K562 (cell line): ENCODE results near the gene ZC3H11A. TPM values are rescaled to one million over a fixed set of nuclear protein-coding genes. Genes with fewer than 3 reads are reported as not detected.

Experiments
- BMI1 ChIP-seq: fragments of 150-350 bp; IDR thresholded peaks from 2 replicates; pipeline ENCODE4 v1.6.1; 2014; ENCODE audit warnings: low read length
- CHD2 ChIP-seq: IDR thresholded peaks from 2 replicates; pipeline ENCODE4 v1.6.1; 2011; ENCODE audit warnings: low read depth, low read length
- CHD4 ChIP-seq: fragments of 200-600 bp; sonication (generic); IDR thresholded peaks from 3 replicates; pipeline ENCODE4 v1.6.1; 2012; ENCODE audit warnings: low read depth, mild to moderate bottlenecking, mixed read lengths, low read length, inconsistent platforms; ENCODE audit not compliant: insufficient read depth, insufficient replicate concordance, poor library complexity, severe bottlenecking
- FIP1L1 ChIP-seq: fragments of 200-400 bp; formaldehyde crosslinking; IDR thresholded peaks from 2 replicates; pipeline ENCODE4 v1.6.1; 2018; ENCODE audit warnings: mild to moderate bottlenecking, low read depth, low read length; ENCODE audit not compliant: poor library complexity, severe bottlenecking
- HEY1 ChIP-seq: fragments of 250-450 bp; sonication (Bioruptor Pico); IDR thresholded peaks from 2 replicates; pipeline ENCODE4 v1.5.0; 2020; ENCODE audit warnings: mild to moderate bottlenecking, moderate library complexity, borderline replicate concordance
- HNRNPUL1 ChIP-seq: fragments of 200-400 bp; formaldehyde crosslinking; IDR thresholded peaks from 2 replicates; pipeline ENCODE4 v1.6.1; 2017; ENCODE audit warnings: low read length
- MCM5 ChIP-seq: fragments of 450-650 bp; IDR thresholded peaks from 2 replicates; pipeline ENCODE4 v1.6.1; 2016; ENCODE audit warnings: low read depth
- NR1H2 ChIP-seq: sonication (generic); formaldehyde crosslinking; IDR thresholded peaks from 2 replicates; pipeline ENCODE4 v1.4.0; 2020; ENCODE audit warnings: mild to moderate bottlenecking, missing genetic modification reagents
- PHB2 ChIP-seq: fragments of 450-650 bp; IDR thresholded peaks from 2 replicates; pipeline ENCODE4 v1.6.1; 2017; ENCODE audit warnings: low read depth
- POLR3A ChIP-seq: IDR thresholded peaks from 2 replicates; pipeline ENCODE4 v1.6.1; 2011; ENCODE audit warnings: borderline replicate concordance, mild to moderate bottlenecking, moderate library complexity; ENCODE audit not compliant: insufficient read length, insufficient read depth; ENCODE audit errors: extremely low read depth
- SETDB1 ChIP-seq: IDR thresholded peaks from one replicate; pipeline ENCODE4 v1.6.1; 2012; ENCODE audit warnings: low read length, control low read depth, inconsistent platforms
- SREBF2 ChIP-seq: sonication (generic); formaldehyde crosslinking; IDR thresholded peaks from 2 replicates; pipeline ENCODE4 v1.4.0; 2020; ENCODE audit warnings: mild to moderate bottlenecking, missing genetic modification reagents
- TSC22D4 ChIP-seq: fragments of 450-650 bp; IDR thresholded peaks from 2 replicates; pipeline ENCODE4 v1.6.1; 2016; ENCODE audit warnings: missing genetic modification characterization, missing biosample characterization, control low read depth
- ZFP1 ChIP-seq: fragments of 450-650 bp; formaldehyde crosslinking; IDR thresholded peaks from 2 replicates; pipeline ENCODE4 v1.4.0; 2020; ENCODE audit warnings: mild to moderate bottlenecking, mixed read lengths
- ZFP30 ChIP-seq: fragments of 250-450 bp; sonication (Bioruptor Pico); IDR thresholded peaks from 2 replicates; pipeline ENCODE4 v1.8.0; 2022; ENCODE audit warnings: moderate library complexity, mild to moderate bottlenecking, inconsistent platforms, borderline replicate concordance
- ZNF232 ChIP-seq: sonication (generic); formaldehyde crosslinking; IDR thresholded peaks from 2 replicates; pipeline ENCODE4 v1.8.0; 2022; ENCODE audit warnings: mild to moderate bottlenecking, missing genetic modification reagents
- polyA plus RNA-seq, 8 experiments: library from polyadenylated mRNA; depleted of rRNA in 4 of 8; stranded (reverse) in 5 of 8; unstranded in 3 of 8; fragments of >200 nt; fragmentation: Nextera tagmentation in 2 of 8; fragmentation: Illumina TruSeq in 1 of 8; extraction: Ambion mirVana in 2 of 8; extraction: Trizol in 1 of 8; gene quantifications; 2 replicates each; pipeline versions ENCODE4 v1.2.1 to v1.2.3, GENCODE V29; 2011 to 2014; ENCODE audit warnings: inconsistent platforms in 1 of 8, missing spikeins in 1 of 8
- total RNA-seq, 7 experiments: library from RNA; depleted of rRNA in 6 of 7; stranded (reverse); fragments of >200 nt in 6 of 7; fragmentation: Illumina TruSeq in 2 of 7; extraction: Trizol in 2 of 7; gene quantifications; 2 replicates each; pipeline versions ENCODE4 v1.2.1 to v1.2.3, GENCODE V29; 2011 to 2021; ENCODE audit warnings: low replicate concordance in 1 of 7
- TF ChIP-seq, protein P1 (sequence below): fragments of 450-650 bp; IDR thresholded peaks from 2 replicates; pipeline ENCODE4 v1.6.1; 2016; ENCODE audit warnings: mild to moderate bottlenecking
- TF ChIP-seq, protein P2 (sequence below), 2 experiments: fragments of 150-350 bp in 1 of 2; IDR thresholded peaks; 2 replicates each; pipeline ENCODE4 v1.6.1; 2012 to 2016; ENCODE audit warnings: low read depth in 2 of 2, low read length in 2 of 2, mild to moderate bottlenecking in 1 of 2, moderate library complexity in 1 of 2
- TF ChIP-seq, protein P3 (sequence below): fragments of 450-650 bp; formaldehyde crosslinking; IDR thresholded peaks from 2 replicates; pipeline ENCODE4 v1.4.0; 2022; ENCODE audit warnings: missing genetic modification characterization
- TF ChIP-seq, protein P4 (sequence below): sonication (generic); IDR thresholded peaks from 2 replicates; pipeline ENCODE4 v1.6.1; 2016

Gene ZC3H11A
- total and polyA plus RNA-seq, 9 of the 15 experiments (the other 6 are each of a cell fraction or from before 2014, with no cell fraction given), result 34.2 to 137 (median 102) TPM

DNA sequence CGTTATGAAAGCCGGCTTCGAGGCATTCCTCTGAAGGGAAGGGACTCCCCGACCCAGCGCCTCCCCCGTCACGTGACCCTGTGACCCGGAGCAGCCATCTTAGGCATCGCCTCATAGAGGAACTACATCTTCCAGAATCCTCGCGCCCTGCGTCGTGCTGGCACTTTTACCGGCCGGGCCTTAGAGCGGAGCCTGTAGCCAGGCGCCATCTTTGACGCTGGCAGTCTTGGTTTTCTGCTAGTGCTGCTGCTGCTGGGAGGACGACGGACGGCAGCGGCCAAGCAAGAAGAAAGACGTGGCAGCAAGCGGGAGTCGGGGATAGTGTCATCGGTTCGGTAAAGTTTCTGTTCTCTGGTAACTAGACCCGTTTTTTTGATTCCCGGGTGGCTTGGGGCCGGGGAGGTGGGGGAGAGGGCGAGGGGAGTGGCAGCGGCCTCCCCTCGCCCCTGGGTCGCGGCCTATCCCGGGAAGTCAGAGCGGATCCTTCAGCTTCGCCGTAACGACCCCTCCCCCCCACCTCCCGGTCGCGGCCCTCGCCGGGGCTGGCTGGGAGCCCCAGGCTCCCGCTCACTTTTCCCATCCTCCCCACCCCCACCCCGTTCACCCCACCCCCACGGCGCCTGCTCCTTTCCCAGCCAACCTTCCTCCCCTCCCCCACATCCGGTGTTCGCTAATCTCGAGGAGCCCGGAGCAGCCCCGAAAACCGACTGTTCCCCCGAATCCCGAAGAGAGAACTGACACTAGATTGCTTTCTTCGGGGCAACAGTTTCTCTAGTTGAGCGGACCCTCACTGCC lies at the start of gene ZC3H11A, which contains the start of gene ZBED6 (continued):
- TF ChIP-seq HEY1 (CRISPR knock-in tag) (no peak), ZNF232 (CRISPR knock-in tag) (no peak), CHD4 (no peak), MCM5 (no peak), SREBF2 (CRISPR knock-in tag) (no peak), PHB2 (no peak), NR1H2 (CRISPR knock-in tag) (no peak), ZFP30 (CRISPR knock-in tag) (no peak), POLR3A (no peak), BMI1 (no peak), TSC22D4 (no peak), CHD2 (peak; percentile 81), ZFP1 (CRISPR knock-in tag) (no peak), SETDB1 (no peak), HNRNPUL1 (no peak), FIP1L1 (no peak)
- TF ChIP-seq, protein P1, sequence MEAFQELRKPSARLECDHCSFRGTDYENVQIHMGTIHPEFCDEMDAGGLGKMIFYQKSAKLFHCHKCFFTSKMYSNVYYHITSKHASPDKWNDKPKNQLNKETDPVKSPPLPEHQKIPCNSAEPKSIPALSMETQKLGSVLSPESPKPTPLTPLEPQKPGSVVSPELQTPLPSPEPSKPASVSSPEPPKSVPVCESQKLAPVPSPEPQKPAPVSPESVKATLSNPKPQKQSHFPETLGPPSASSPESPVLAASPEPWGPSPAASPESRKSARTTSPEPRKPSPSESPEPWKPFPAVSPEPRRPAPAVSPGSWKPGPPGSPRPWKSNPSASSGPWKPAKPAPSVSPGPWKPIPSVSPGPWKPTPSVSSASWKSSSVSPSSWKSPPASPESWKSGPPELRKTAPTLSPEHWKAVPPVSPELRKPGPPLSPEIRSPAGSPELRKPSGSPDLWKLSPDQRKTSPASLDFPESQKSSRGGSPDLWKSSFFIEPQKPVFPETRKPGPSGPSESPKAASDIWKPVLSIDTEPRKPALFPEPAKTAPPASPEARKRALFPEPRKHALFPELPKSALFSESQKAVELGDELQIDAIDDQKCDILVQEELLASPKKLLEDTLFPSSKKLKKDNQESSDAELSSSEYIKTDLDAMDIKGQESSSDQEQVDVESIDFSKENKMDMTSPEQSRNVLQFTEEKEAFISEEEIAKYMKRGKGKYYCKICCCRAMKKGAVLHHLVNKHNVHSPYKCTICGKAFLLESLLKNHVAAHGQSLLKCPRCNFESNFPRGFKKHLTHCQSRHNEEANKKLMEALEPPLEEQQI, result no peak
- TF ChIP-seq, protein P2, sequence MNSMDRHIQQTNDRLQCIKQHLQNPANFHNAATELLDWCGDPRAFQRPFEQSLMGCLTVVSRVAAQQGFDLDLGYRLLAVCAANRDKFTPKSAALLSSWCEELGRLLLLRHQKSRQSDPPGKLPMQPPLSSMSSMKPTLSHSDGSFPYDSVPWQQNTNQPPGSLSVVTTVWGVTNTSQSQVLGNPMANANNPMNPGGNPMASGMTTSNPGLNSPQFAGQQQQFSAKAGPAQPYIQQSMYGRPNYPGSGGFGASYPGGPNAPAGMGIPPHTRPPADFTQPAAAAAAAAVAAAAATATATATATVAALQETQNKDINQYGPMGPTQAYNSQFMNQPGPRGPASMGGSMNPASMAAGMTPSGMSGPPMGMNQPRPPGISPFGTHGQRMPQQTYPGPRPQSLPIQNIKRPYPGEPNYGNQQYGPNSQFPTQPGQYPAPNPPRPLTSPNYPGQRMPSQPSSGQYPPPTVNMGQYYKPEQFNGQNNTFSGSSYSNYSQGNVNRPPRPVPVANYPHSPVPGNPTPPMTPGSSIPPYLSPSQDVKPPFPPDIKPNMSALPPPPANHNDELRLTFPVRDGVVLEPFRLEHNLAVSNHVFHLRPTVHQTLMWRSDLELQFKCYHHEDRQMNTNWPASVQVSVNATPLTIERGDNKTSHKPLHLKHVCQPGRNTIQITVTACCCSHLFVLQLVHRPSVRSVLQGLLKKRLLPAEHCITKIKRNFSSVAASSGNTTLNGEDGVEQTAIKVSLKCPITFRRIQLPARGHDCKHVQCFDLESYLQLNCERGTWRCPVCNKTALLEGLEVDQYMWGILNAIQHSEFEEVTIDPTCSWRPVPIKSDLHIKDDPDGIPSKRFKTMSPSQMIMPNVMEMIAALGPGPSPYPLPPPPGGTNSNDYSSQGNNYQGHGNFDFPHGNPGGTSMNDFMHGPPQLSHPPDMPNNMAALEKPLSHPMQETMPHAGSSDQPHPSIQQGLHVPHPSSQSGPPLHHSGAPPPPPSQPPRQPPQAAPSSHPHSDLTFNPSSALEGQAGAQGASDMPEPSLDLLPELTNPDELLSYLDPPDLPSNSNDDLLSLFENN (IDR thresholded peaks at IDR 0.05; ENCODE audit: low read depth in 2 of 2, low read length in 2 of 2), result no peak
- TF ChIP-seq, protein P3, sequence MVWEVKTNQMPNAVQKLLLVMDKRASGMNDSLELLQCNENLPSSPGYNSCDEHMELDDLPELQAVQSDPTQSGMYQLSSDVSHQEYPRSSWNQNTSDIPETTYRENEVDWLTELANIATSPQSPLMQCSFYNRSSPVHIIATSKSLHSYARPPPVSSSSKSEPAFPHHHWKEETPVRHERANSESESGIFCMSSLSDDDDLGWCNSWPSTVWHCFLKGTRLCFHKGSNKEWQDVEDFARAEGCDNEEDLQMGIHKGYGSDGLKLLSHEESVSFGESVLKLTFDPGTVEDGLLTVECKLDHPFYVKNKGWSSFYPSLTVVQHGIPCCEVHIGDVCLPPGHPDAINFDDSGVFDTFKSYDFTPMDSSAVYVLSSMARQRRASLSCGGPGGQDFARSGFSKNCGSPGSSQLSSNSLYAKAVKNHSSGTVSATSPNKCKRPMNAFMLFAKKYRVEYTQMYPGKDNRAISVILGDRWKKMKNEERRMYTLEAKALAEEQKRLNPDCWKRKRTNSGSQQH (CRISPR knock-in tag), result no peak
- TF ChIP-seq, protein P4, sequence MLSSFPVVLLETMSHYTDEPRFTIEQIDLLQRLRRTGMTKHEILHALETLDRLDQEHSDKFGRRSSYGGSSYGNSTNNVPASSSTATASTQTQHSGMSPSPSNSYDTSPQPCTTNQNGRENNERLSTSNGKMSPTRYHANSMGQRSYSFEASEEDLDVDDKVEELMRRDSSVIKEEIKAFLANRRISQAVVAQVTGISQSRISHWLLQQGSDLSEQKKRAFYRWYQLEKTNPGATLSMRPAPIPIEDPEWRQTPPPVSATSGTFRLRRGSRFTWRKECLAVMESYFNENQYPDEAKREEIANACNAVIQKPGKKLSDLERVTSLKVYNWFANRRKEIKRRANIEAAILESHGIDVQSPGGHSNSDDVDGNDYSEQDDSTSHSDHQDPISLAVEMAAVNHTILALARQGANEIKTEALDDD, result peak; percentile 1; the same call in 1 of the 2 replicates
